ENCODE data around the gene GNL3L.

GNL3L gene

GRCh38 chrX:54494166-54494988 is 35.6 kb upstream of the GNL3L start:
- no peak overlapping the region for H3K4me3 ChIP-seq (ENCODE audit: low read depth, low read length)
- TF ChIP-seq, protein P1, sequence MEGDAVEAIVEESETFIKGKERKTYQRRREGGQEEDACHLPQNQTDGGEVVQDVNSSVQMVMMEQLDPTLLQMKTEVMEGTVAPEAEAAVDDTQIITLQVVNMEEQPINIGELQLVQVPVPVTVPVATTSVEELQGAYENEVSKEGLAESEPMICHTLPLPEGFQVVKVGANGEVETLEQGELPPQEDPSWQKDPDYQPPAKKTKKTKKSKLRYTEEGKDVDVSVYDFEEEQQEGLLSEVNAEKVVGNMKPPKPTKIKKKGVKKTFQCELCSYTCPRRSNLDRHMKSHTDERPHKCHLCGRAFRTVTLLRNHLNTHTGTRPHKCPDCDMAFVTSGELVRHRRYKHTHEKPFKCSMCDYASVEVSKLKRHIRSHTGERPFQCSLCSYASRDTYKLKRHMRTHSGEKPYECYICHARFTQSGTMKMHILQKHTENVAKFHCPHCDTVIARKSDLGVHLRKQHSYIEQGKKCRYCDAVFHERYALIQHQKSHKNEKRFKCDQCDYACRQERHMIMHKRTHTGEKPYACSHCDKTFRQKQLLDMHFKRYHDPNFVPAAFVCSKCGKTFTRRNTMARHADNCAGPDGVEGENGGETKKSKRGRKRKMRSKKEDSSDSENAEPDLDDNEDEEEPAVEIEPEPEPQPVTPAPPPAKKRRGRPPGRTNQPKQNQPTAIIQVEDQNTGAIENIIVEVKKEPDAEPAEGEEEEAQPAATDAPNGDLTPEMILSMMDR (IDR thresholded peaks at IDR 0.05; ENCODE audit: borderline replicate concordance, insufficient read depth, low read depth, low read length): no peak

DNA sequence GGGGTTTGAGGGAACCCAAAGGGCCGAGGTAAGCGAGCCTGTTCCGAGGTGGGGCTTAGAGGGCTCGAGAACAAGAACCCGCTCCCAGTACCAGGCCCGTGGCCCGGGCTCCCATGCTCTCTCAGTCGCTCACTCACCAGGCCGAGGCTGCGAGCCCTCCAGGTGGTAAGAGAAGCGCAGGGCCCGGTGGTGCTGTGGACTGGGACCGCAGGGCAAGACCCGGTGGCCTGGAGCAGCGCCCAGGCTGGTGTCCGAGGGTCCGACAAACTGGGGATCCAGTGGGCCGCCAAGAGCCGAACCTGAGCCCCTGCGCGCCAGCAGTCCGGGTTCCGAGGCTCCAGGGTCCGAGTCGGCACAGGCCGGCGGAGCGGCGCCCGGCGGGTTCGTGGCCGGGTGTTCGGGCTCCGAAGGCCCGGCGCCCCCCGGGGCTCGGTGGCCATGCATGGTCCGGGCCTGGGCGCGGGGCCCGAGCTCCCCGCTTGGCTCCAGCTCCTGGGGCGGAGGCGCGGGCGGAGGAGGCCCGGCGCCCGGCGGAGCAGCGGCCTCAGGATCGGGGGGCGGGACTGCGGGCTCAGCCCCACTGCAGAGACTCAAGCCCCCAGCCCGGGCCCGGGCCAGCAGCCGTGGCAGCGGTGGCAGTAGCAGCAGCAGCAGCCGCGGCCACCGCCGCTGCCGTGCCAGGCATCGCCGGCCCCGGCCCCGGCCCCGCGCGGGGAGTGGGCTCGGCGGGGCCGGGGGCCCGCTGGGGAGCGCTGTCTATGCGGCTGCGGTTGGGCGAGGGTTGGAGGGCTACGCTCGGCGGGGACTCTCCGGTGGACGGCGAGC is 34.8 kb upstream of the GNL3L start:
- TF ChIP-seq, protein P1 (IDR thresholded peaks at IDR 0.05; ENCODE audit: borderline replicate concordance, insufficient read depth, low read depth, low read length): no peak
- H3K4me3 ChIP-seq (ENCODE audit: low read depth, low read length): no peak overlapping the region

DNA sequence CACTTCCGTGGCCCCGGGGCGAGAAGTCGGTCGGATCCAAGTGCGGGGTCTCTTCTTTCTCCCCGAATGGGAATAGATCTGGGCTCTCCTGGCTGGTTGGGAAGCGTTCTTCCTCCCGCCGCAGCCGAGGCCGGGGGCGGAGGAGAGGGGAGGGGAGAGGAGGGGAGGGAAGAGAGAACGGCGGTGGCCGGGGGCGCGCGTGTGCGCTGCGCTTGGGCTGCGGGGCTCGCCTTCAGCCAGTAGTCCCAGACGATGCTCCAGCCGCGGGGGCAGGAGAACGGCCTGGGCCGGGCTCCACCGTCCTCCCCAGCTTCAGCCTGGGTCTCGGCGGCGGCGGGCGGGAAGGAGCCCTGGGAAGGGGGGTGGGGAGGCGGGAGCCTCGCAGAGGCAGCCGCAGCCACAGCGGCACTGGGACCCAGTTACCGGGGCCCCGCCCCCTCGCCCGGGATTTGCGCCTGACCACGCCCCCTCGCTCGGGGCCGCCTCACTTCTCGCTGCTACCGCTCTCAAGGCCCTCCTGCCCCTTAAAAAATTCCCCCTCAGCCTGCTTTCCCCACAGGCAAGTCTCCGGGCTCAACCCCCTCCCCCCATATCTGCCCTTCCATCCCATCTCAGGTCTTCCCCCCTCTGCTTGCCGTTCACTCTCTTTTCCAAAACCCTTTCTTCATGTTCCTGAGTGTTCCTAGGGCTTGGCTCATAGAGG is 34.1 kb upstream of the GNL3L start, which contains the start of gene FGD1:
FGD1 (minus strand) TSS at position 421 of the 703 bp plus-strand sequence. CDS start 802 bp downstream, outside the sequence.
- H3K4me3 ChIP-seq (ENCODE audit: low read depth, low read length): no peak within 1 kb of the TSS

GRCh38 chrX:54496517-54496852 is 33.5 kb upstream of the GNL3L start:
- H3K4me3 ChIP-seq (ENCODE audit: low read depth, low read length): no peak overlapping the region
- TF ChIP-seq, protein P1 (IDR thresholded peaks at IDR 0.05; ENCODE audit: borderline replicate concordance, insufficient read depth, low read depth, low read length): no peak

More for the DNA sequence above, 34.1 kb upstream of the GNL3L start, which contains the start of gene FGD1:
- TF ChIP-seq, protein P1 (IDR thresholded peaks at IDR 0.05; ENCODE audit: borderline replicate concordance, insufficient read depth, low read depth, low read length): no peak

- TF ChIP-seq, protein P1 (IDR thresholded peaks at IDR 0.05; ENCODE audit: borderline replicate concordance, insufficient read depth, low read depth, low read length): no peak
- no peak overlapping the region for H3K4me3 ChIP-seq (ENCODE audit: low read depth, low read length)
Measured at GRCh38 chrX:54496936-54497335, 33.1 kb upstream of the GNL3L start.

DNA sequence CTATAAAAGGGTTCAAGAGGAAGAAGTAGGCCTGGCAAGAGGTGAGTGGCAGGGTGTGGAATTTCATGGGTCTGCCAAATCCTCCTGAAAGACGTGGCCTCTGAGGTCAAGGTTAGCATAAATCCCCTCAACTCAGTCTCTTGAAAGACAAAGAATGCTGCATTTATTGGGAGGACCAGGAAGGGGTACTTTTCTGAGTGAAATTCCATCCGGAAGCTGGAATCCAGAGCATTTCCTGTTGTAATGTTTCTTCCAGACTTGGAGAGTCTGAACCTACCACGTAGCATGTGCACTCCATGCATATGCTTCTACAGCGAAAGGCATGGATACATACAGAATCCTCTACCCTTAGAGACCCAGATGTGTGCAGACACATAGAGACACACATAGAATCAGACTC is 20.6 kb upstream of the GNL3L start:
- TF ChIP-seq, protein P1 (IDR thresholded peaks at IDR 0.05; ENCODE audit: borderline replicate concordance, insufficient read depth, low read depth, low read length): no peak
- no peak overlapping the region for H3K4me3 ChIP-seq (ENCODE audit: low read depth, low read length)
